Measurements from ENCODE around the gene PRRX2.

DNA sequence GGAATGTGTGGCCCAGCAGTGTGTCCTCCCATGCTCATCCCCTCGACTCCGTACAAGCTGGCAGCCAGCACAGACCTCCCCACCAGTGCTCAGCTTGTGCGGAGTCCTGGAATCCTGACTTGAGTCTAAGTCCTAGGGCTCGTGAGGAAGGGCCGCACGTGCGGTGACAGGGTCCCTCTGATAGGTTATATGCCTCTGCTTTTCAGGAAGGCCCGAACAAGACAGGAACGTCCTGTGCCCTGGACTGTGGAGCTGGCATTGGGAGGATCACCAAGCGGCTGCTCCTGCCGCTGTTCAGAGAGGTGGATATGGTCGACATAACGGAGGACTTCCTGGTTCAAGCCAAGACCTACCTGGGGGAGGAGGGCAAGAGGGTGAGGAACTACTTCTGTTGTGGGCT is 31.6 kb upstream of the PRRX2 start:
- TF ChIP-seq, protein P1, sequence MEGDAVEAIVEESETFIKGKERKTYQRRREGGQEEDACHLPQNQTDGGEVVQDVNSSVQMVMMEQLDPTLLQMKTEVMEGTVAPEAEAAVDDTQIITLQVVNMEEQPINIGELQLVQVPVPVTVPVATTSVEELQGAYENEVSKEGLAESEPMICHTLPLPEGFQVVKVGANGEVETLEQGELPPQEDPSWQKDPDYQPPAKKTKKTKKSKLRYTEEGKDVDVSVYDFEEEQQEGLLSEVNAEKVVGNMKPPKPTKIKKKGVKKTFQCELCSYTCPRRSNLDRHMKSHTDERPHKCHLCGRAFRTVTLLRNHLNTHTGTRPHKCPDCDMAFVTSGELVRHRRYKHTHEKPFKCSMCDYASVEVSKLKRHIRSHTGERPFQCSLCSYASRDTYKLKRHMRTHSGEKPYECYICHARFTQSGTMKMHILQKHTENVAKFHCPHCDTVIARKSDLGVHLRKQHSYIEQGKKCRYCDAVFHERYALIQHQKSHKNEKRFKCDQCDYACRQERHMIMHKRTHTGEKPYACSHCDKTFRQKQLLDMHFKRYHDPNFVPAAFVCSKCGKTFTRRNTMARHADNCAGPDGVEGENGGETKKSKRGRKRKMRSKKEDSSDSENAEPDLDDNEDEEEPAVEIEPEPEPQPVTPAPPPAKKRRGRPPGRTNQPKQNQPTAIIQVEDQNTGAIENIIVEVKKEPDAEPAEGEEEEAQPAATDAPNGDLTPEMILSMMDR (IDR thresholded peaks at IDR 0.05), result no peak
- no peak for TF ChIP-seq EZH2 (IDR thresholded peaks at IDR 0.05; ENCODE audit: borderline replicate concordance, insufficient read depth, low read depth, low read length, poor library complexity, severe bottlenecking)
